D721Med (cell line): Measurements from ENCODE around the gene TFCP2.

ENCODE experiments used
- DNase-seq: peaks from one replicate; pipeline ENCODE4 v3.0.0; 2011; ENCODE audit warnings: low spot score; ENCODE audit not compliant: insufficient read length
- FAIRE-seq: peaks from 2 replicates; lab custom pipeline; 2011; peaks lifted over from hg19 to GRCh38; lab: Jason Lieb, UNC
- CTCF ChIP-seq: IDR thresholded peaks from 2 replicates; pipeline ENCODE4 v1.5.1; 2012; ENCODE audit warnings: mild to moderate bottlenecking, control low read depth; ENCODE audit not compliant: insufficient read depth; ENCODE audit errors: missing control alignments

Gene TFCP2

GRCh38 chr12:51189790-51190355, 16.9 kb upstream of the TFCP2 start:
- TF ChIP-seq CTCF, result no peak
- FAIRE-seq (no peak), DNase-seq (no peak)

- DNase-seq, result no peak
- no peak for FAIRE-seq
- no peak for TF ChIP-seq CTCF
Observed at GRCh38 chr12:51188359-51189051, 15.6 kb upstream of the TFCP2 start.

GRCh38 chr12:51187370-51187987, 14.5 kb upstream of the TFCP2 start:
- no peak for TF ChIP-seq CTCF
- no peak for DNase-seq

GRCh38 chr12:51186465-51187085, 13.6 kb upstream of the TFCP2 start:
- DNase-seq (no peak), FAIRE-seq (no peak)
- TF ChIP-seq CTCF, result no peak

More at GRCh38 chr12:51187370-51187987, 14.5 kb upstream of the TFCP2 start:
- no peak for FAIRE-seq

GRCh38 chr12:51185171-51185717, 12.3 kb upstream of the TFCP2 start:
- TF ChIP-seq CTCF, result no peak
- FAIRE-seq (no peak), DNase-seq (no peak)

GRCh38 chr12:51183816-51184215, 10.9 kb upstream of the TFCP2 start:
- FAIRE-seq, result no peak
- no peak for TF ChIP-seq CTCF
- DNase-seq, result no peak
